Adrenal gland (tissue), 5 donors: ENCODE measurements around the gene MORN5.

Experiments used
- POLR2A ChIP-seq, 2 donors: fragments of 450-650 bp; IDR thresholded peaks; one replicate each; pipeline ENCODE4 v1.6.1; 2017; ENCODE audit warnings: antibody characterized with exemption in 2 of 2, mild to moderate bottlenecking in 2 of 2, moderate library complexity in 1 of 2
- TF ChIP-seq, protein P1 (sequence below), 6 experiments: fragments of 450-650 bp in 4 of 6; fragments of 200-600 bp in 2 of 6; sonication (generic) in 1 of 6; IDR thresholded peaks; 1 replicate in 5 of 6; 2 replicates in 1 of 6; pipeline versions ENCODE4 v1.5.1 to v1.8.0; 2016 to 2021; ENCODE audit warnings: antibody characterized with exemption in 6 of 6, mild to moderate bottlenecking in 2 of 6, moderate library complexity in 1 of 6
- donor health status: DM: no; HTN: no; CAD: no.

DNA sequence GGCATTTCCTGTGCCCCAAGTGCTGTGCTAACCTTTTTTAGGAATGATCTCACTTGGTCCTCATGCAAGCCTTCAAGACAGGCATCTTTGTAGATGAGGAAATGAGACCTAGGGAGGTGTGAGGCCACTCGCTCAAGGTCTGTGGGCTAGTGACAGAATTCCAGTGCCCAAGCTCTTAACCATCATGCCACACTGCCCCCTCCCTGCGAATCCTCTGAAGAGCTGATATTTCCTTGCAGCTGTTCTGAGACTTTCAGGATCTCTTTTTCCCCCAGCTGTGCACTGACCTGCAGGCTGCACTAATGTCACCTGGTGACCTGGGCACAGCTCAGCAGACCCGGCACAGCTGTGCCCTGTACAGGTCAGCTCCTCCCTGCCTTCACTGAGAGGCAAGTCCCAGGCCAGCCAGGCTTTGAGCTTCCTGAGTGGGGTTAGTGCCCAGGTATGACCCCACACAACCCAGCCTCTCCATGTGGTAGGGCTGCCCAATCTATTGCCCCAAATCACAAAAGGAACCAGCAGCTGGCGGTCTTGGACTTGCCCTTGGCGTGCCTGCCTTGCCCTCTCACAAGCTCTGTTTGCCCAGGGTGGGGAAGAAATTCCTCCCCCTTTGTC is 32.7 kb downstream of the MORN5 start:
- TF ChIP-seq POLR2A (IDR thresholded peaks at IDR 0.05): no peak
- TF ChIP-seq, protein P1, sequence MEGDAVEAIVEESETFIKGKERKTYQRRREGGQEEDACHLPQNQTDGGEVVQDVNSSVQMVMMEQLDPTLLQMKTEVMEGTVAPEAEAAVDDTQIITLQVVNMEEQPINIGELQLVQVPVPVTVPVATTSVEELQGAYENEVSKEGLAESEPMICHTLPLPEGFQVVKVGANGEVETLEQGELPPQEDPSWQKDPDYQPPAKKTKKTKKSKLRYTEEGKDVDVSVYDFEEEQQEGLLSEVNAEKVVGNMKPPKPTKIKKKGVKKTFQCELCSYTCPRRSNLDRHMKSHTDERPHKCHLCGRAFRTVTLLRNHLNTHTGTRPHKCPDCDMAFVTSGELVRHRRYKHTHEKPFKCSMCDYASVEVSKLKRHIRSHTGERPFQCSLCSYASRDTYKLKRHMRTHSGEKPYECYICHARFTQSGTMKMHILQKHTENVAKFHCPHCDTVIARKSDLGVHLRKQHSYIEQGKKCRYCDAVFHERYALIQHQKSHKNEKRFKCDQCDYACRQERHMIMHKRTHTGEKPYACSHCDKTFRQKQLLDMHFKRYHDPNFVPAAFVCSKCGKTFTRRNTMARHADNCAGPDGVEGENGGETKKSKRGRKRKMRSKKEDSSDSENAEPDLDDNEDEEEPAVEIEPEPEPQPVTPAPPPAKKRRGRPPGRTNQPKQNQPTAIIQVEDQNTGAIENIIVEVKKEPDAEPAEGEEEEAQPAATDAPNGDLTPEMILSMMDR (IDR thresholded peaks at IDR 0.05): no peak
